Naive B cell (primary cell): ENCODE results near the gene MAST4. TPM values are rescaled to one million over a fixed set of nuclear protein-coding genes. Genes with fewer than 3 reads are reported as not detected.

Source experiments
- ATAC-seq, 2 donors: fragments of 150-1000 bp; cut with Tn5 transposase; 2 replicates each; pipeline ENCODE4 v1.10.0; 2021; ENCODE audit warnings: low read depth in 2 of 2, mild to moderate bottlenecking in 2 of 2, moderate library complexity in 2 of 2
- DNase-seq: peaks from one replicate; pipeline ENCODE4 v3.0.0; 2022
- H3K27ac Mint-ChIP-seq, 6 donors: one replicate each; pipeline ENCODE4 v1.8.0; 2020 to 2022; ENCODE audit warnings: mild to moderate bottlenecking in 6 of 6, mixed read lengths in 6 of 6, moderate library complexity in 5 of 6, inconsistent platforms in 2 of 6
- H3K27me3 Mint-ChIP-seq, 3 donors: one replicate each; pipeline ENCODE4 v1.8.0; 2021 to 2022; ENCODE audit warnings: mixed read lengths in 3 of 3, mild to moderate bottlenecking in 1 of 3
- H3K36me3 Mint-ChIP-seq, 2 donors: one replicate each; pipeline ENCODE4 v1.8.0; 2020 to 2022; ENCODE audit warnings: mixed read lengths in 2 of 2, inconsistent platforms in 1 of 2, mild to moderate bottlenecking in 1 of 2
- H3K4me1 Mint-ChIP-seq, 3 donors: one replicate each; pipeline ENCODE4 v1.8.0; 2020 to 2022; ENCODE audit warnings: mixed read lengths in 3 of 3, inconsistent platforms in 1 of 3, mild to moderate bottlenecking in 1 of 3, moderate library complexity in 1 of 3
- H3K4me3 Mint-ChIP-seq, 8 donors: one replicate each; pipeline ENCODE4 v1.8.0; 2020 to 2022; ENCODE audit warnings: mild to moderate bottlenecking in 8 of 8, mixed read lengths in 8 of 8, moderate library complexity in 8 of 8, inconsistent platforms in 2 of 8
- H3K9me3 Mint-ChIP-seq, 7 donors: one replicate each; pipeline ENCODE4 v1.8.0; 2020 to 2022; ENCODE audit warnings: mixed read lengths in 7 of 7, mild to moderate bottlenecking in 5 of 7, inconsistent platforms in 2 of 7, moderate library complexity in 1 of 7
- polyA plus RNA-seq, 6 donors: library from polyadenylated mRNA; unstranded; fragments of 300-500 nt; fragmentation: Illumina TruSeq; gene quantifications; one replicate each; pipeline ENCODE4 v1.2.3, GENCODE V29; 2021; ENCODE audit warnings: low read depth in 6 of 6

Gene MAST4
- polyA plus RNA-seq, 6 donors from 2014 or later = 0.17 to 2.3 (median 1.3) TPM

GRCh38 chr5:67214036-67214435 lies 617.8 kb downstream of the MAST4 start:
- H3K27ac Mint-ChIP-seq = peak overlapping the region; percentile 23 to 99 (median 86)
- H3K4me3 Mint-ChIP-seq = peak overlapping the region in 5 of 8 donors; percentile 0 to 80 (median 66)
- no peaks in the 10 kb centered on the region for H3K27me3 Mint-ChIP-seq
- H3K9me3 Mint-ChIP-seq = peaks cover 0 to 2% (median 0%) of the 10 kb centered on the region in 7 donors
- DNase-seq (no peak), ATAC-seq (no peak)
- H3K4me1 Mint-ChIP-seq = peaks cover 64 to 66% (median 66%) of the 10 kb centered on the region in 3 donors
- peaks cover 6 to 8% of the 10 kb centered on the region in 2 donors for H3K36me3 Mint-ChIP-seq

- Mint-ChIP-seq H3K9me3 (peaks cover 0 to 2% (median 0%) of the 10 kb centered on the region in 7 donors), H3K4me3 (peak overlapping the region in 6 of 8 donors; percentile 10 to 83 (median 79)), H3K27me3 (no peaks in the 10 kb centered on the region), H3K4me1 (peaks cover 60 to 65% (median 62%) of the 10 kb centered on the region in 3 donors), H3K36me3 (peaks cover 6 to 8% of the 10 kb centered on the region in 2 donors), H3K27ac (peak overlapping the region; percentile 98 to 100 (median 99))
- DNase-seq = no peak
- ATAC-seq = no peak
These were observed 618.7 kb downstream of the MAST4 start for GRCh38 chr5:67214707-67215447.

GRCh38 chr5:67215519-67216471 lies 619.6 kb downstream of the MAST4 start:
- Mint-ChIP-seq H3K27me3 (no peaks in the 10 kb centered on the region), H3K9me3 (peaks cover 0 to 2% (median 0%) of the 10 kb centered on the region in 7 donors), H3K27ac (peak overlapping the region; percentile 98 to 100 (median 99)), H3K4me1 (peaks cover 59 to 63% (median 59%) of the 10 kb centered on the region in 3 donors), H3K4me3 (peak overlapping the region; percentile 26 to 89 (median 79)), H3K36me3 (peaks cover 6 to 8% of the 10 kb centered on the region in 2 donors)
- peak; percentile 86 for DNase-seq
- peak; percentile 95 to 97 for ATAC-seq

- Mint-ChIP-seq H3K4me1 (peaks cover 61 to 69% (median 61%) of the 10 kb centered on the region in 3 donors), H3K4me3 (peak overlapping the region in 6 of 8 donors; percentile 68 to 89 (median 80)), H3K36me3 (peaks cover 6 to 8% of the 10 kb centered on the region in 2 donors), H3K27me3 (no peaks in the 10 kb centered on the region), H3K9me3 (peaks cover 0 to 2% (median 0%) of the 10 kb centered on the region in 7 donors), H3K27ac (peak overlapping the region; percentile 98 to 100 (median 99))
- no peak for DNase-seq
- no peak for ATAC-seq
These were observed 620.4 kb downstream of the MAST4 start for GRCh38 chr5:67216564-67216963.
